ELF-1 (cell line): ENCODE results near the gene CA12.

Experiments used
- DNase-seq: peaks from one replicate; pipeline ENCODE4 v3.0.0-alpha.2; 2016; ENCODE audit warnings: low read depth, low spot score

Gene CA12

GRCh38 chr15:63308947-63309346 is 72.7 kb downstream of the CA12 start:
- DNase-seq = no peak

- peak; percentile 26 for DNase-seq
Observed at GRCh38 chr15:63308491-63308890, 73.2 kb downstream of the CA12 start.

- no peak for DNase-seq
Observed at GRCh38 chr15:63306492-63307073, 75.1 kb downstream of the CA12 start.

DNA sequence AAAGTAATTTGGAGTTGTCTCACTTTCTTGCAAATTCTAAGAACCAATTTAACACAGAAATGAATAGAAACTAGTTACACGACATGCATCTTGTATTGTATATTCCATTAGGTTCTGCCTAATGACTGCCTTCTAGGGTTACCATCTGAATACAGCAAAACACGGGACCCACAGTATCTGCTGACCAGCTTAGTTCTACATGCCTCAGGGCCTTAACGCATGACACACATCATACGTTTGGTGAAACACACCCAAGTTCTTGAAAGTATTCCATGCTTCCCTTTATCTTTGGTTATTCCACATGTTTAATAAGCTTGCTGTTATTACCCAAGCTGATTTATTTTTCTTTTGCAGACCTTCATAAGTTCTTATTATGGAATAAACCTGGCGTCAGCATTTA is 76.4 kb downstream of the CA12 start:
- no peak for DNase-seq

DNA sequence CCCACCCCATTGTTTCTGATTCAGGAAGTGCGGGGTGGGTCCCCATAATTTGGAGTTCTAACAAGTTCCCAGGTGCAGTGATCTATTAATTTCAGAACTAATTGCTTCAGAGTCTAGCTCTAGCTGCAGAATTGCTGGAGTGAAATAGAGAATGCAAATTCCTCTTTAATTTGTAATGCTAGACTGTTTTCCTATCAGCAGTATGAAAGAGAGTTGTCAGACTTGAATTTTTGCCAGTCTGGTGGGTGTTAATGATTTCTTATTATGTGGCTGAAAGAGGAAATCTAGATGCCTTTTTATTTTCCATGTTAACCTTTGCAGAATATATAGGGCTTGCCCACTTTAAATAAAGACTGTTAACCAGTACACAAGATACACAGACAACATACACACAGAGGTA is 80.6 kb downstream of the CA12 start:
- DNase-seq = no peak

DNA sequence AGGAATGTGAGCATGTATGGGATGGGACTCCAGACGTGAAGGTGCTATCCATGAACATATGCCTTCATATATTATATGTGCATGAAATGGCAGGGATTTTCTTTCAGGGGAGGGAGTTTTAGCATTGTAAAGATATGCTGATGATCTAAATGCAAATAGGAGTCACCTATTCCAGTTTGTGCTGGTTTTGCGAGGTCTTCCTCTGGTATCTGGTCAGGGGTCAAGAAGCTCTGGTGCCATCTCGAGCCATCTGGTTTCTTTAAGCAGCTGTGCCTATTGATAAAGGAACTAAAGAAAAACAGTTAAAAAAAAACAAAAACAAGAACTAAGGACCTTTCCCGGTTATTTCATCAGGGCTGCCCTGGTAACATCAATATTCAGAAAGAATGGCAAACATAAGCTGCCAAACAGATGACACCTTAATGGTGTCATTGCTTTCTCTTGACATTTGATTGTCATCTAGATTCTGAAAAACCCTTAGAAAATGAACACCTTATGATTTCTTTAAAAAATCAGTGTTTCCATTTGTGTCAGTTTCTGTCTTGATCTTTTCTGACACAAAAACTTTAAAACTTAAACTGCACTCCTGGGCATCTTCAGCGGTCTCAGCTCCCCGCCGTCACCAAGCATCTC is 81.6 kb downstream of the CA12 start:
- no peak for DNase-seq

GRCh38 chr15:63296195-63296594 is 85.5 kb downstream of the CA12 start:
- no peak for DNase-seq

- no peak for DNase-seq
Observed at GRCh38 chr15:63295341-63295740, 86.3 kb downstream of the CA12 start.

DNA sequence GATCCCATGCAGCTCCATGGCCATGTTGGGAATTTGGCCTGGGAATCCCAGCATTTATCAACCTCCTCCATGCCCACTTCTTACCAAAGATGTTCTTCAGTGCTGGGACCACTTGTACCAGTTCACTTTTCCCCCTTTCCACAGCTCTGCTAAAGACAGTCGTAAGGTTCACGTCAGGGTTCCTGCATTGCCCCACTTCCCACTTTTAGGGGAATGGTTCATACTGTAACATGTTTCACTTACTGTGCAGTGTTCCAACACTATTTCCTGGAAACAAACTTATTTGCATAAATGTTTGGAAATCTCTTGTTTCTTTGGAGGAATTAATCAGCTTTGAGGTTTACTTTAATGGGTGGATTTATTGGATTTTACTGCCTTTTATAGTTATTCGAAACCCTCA is 87.3 kb downstream of the CA12 start:
- DNase-seq = no peak

DNA sequence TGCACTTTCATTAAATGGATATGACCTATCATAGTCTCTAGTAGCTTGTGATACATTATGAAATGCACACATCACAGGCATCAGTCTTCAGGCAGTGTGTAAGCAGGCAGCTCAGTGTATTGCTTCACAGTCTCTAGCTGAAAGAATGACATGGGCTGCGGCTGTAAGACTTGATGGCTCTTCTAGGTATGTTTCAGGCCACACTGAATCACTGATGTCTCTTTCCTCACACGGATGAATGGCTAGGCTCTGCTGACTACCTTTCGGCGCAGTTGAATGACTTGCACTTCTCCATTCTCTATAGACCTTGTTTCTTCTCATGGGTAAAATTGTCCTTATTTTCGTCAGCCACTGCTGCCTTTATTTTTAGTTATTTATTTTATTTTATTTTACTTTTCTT is 88.9 kb downstream of the CA12 start:
- DNase-seq = no peak

- no peak for DNase-seq
Observed at GRCh38 chr15:63292241-63292640, 89.4 kb downstream of the CA12 start.

- no peak for DNase-seq
Observed at GRCh38 chr15:63291507-63291906, 90.1 kb downstream of the CA12 start.

DNA sequence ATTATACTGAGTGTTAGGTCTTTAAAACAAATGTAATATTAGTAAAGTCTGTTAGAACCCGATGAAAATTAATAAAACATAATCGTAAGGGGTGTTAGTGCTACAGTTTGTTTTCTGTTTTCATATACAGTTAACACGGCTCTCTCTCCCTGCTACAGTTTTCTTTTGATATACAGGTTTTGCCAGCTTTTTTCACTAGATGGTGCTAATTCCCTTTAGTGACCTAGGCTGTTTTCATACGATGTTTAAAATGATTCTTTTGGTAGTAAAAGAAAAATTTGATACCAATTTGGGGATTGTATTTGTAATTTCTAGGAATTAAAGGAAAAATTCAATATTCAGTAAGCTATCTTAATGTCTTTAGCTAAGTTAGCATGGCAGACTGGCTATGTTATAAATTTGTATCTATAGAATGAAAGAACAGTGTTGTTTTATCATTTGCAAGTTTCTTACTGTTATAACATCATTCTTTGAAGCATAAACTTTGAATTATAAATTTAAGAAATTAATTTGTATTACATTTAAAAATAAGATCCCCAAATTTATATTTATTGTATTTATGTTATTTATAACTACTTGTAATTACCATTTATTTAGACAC is 92.8 kb downstream of the CA12 start:
- no peak for DNase-seq

DNA sequence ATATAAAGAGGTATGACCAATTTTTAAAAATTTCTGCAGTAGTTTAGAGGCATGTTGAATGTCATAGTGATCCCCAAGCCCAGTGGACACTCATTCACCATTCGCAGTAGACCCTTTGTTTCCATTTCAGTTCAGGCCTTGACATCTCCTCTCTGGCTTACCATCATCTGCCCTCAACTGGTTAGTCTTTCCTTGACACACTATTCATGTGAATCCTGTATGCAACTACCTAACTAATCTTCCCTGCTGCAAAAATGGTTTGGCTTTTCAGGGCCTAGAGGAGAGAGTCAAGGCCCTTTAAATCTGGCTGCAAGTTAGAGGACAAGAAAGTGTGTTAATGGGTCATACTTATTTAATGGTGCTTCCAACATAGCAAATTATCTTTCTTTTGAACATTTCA is 93.3 kb downstream of the CA12 start:
- no peak for DNase-seq

- no peak for DNase-seq
Observed at GRCh38 chr15:63287109-63287508, 94.5 kb downstream of the CA12 start.

DNA sequence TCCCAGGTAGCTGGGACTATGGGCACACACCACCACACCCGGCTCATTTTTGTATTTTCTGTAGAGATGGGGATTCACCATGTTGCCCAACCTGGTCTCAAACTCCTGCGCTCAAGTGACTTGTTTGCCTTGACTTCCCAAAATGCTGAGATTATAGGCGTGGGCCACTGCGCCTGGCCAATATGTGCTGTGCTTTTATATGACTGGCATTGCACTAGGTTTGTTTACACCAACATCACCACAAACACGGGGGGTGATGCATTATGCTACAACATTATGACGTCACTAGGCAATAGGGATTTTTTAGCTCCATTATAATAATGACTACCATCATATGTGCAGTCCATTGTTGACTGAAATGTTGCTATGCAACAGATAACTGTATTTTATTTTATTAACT is 97.3 kb downstream of the CA12 start:
- DNase-seq = no peak

- no peak for DNase-seq
Observed at GRCh38 chr15:63283126-63283525, 98.5 kb downstream of the CA12 start.

DNA sequence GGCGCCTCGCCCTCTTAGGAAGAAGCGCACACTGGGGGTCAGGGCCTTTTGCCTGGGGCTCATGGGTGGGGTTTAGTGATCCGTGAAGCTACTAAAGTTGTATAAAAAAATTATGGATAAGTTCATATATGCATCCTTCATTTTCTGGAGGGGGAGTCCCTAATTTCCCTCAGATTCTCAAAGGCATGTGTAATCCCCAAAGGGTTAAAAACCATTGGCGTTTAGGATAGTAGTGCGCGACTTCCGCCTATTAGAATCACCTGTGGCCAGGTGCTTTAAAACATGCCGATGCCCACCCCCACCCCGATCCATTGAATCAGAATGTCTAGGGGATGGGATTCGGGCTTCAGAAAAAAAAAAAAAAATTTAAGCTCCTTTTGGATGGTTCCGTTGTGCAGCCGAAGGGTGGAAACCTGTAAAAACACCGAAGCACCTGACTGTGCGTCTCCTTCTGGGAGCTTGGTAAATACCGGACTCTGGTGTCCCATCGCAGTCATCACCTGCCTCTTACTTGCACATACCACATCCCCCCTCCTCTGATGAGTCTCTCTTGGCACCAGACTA is 103.7 kb downstream of the CA12 start:
- DNase-seq = no peak

GRCh38 chr15:63277038-63277892 is 104.4 kb downstream of the CA12 start, which contains the start of gene APH1B:
Gene APH1B, plus strand, starts transcription at chr15:63277605. Its CDS starts 19 bp downstream, at chr15:63277624.
- peak; percentile 74 for DNase-seq

DNA sequence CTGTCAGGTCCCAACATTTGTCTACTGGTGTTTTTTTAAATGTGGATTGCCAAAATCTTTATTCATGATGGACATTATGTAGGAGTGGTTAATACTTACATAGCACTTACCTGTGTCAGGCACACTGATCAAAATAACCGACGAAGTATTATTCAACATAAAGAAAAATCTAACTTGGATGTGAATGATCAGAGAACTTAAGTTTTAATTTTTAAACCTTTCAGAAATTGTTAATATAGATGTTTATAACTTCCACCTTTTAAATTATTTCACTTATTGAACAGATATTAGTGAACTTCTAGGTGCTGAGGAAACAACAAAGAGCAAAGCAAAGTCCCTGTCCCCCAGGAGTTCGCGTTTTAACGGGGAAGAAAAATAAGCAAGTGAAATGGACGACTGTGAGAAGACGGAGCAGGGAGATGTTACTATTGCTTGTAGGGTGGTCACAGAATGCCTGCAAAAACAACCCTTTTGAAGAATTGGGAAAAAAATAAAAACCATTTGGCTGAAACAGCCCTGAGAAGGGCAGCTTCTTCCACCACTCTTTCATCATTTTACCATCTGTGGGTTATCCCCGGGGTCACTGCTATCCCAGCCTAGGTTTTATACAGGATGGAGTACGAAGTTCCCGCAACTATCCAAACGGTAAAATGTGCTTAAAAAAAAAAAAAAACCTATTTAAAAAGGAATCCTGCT is 105.2 kb downstream of the CA12 start:
- no peak for DNase-seq

- peak; percentile 24 for DNase-seq
Observed at GRCh38 chr15:63274427-63274826, 107.2 kb downstream of the CA12 start.
